Right lobe of liver (tissue), 4 donors: Measurements from ENCODE around the gene CIAO3.

Experiments
- CTCF ChIP-seq, 4 donors: fragments of 200-600 bp in 3 of 4; fragments of 450-650 bp in 1 of 4; IDR thresholded peaks; one replicate each; pipeline versions ENCODE4 v1.5.1 to v1.8.0; 2016 to 2022; ENCODE audit warnings: antibody characterized with exemption in 4 of 4, mild to moderate bottlenecking in 2 of 4
- POLR2A ChIP-seq: fragments of 450-650 bp; IDR thresholded peaks from one replicate; pipeline ENCODE4 v1.6.1; 2017; ENCODE audit warnings: antibody characterized with exemption, mild to moderate bottlenecking
- donor health status: DM: no; HTN: no; CAD: no.
- donor health status: DM: no; HTN: no; CAD: no.
- donor health status: DM: no; HTN: yes; CAD: no.

GRCh38 chr16:680625-680945, 60.2 kb downstream of the CIAO3 start:
- no peak for TF ChIP-seq CTCF (IDR thresholded peaks at IDR 0.05)
- TF ChIP-seq POLR2A: no peak
